Nephron (organoid): ENCODE measurements around the gene ITPKA.

Experiments used
- H3K27ac Mint-ChIP-seq, 3 experiments: 2 replicates each; pipeline ENCODE4 v1.8.0; 2020; ENCODE audit warnings: mixed read lengths in 3 of 3, mild to moderate bottlenecking in 2 of 3, moderate library complexity in 1 of 3
- H3K27me3 Mint-ChIP-seq: 2 replicates; pipeline ENCODE4 v1.8.0; 2021; ENCODE audit warnings: low read depth, mild to moderate bottlenecking, moderate library complexity, mixed read lengths
- H3K36me3 Mint-ChIP-seq: 2 replicates; pipeline ENCODE4 v1.8.0; 2020; ENCODE audit warnings: low read depth, mixed read lengths
- H3K4me1 Mint-ChIP-seq: 2 replicates; pipeline ENCODE4 v1.8.0; 2020; ENCODE audit warnings: mixed read lengths
- H3K4me3 Mint-ChIP-seq, 3 experiments: 2 replicates each; pipeline ENCODE4 v1.8.0; 2020; ENCODE audit warnings: mild to moderate bottlenecking in 3 of 3, mixed read lengths in 3 of 3, moderate library complexity in 2 of 3
- H3K9me3 Mint-ChIP-seq: 2 replicates; pipeline ENCODE4 v1.8.0; 2020; ENCODE audit warnings: mixed read lengths
- TF ChIP-seq, protein P1 (sequence below), 3 experiments: fragments of 200-600 bp; sonication (generic); IDR thresholded peaks; one replicate each; pipeline ENCODE4 v1.5.0; 2021; ENCODE audit warnings: antibody characterized with exemption in 3 of 3; ENCODE audit not compliant: unreplicated experiment in 3 of 3

ITPKA gene

DNA sequence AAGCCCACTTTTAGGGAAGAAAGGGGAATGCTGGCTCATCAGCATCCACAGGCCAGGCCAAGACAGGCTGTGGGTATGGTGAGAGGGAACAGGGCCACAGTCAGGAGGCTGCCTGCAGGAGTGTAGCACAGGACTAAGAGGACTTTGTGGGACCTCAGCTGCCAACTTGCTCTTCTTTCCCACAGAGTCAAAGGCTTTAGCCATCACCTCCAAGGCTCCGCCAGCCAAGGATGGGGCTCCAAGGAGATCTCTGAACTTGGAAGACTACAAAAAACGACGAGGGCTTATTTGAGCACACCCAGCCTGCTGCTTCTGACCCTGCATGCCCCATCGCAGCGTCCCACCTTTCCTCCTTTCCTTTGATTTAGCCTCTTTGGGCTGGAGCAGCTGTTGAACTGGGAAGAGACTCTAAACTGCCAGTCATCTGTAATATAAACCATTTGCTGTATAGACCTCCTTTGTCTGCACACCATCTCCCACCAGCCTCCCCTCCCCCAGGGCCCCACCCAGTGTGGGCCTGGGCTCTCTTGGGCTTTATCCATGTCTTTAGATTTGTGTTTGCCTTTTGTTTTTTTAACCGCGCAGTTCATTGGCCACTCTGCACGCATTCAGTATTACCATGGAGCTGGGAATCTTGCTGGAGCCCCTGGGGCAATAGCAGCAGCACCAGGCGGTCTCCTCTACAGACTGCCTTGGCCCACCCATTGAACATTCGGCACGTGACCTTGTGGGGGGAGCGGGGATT, 13.1 kb upstream of the ITPKA start:
- H3K27ac Mint-ChIP-seq = peak overlapping the region in 1 of 3 experiments; percentile 33
- peaks cover 82% of the 10 kb centered on the region for H3K36me3 Mint-ChIP-seq
- TF ChIP-seq, protein P1, sequence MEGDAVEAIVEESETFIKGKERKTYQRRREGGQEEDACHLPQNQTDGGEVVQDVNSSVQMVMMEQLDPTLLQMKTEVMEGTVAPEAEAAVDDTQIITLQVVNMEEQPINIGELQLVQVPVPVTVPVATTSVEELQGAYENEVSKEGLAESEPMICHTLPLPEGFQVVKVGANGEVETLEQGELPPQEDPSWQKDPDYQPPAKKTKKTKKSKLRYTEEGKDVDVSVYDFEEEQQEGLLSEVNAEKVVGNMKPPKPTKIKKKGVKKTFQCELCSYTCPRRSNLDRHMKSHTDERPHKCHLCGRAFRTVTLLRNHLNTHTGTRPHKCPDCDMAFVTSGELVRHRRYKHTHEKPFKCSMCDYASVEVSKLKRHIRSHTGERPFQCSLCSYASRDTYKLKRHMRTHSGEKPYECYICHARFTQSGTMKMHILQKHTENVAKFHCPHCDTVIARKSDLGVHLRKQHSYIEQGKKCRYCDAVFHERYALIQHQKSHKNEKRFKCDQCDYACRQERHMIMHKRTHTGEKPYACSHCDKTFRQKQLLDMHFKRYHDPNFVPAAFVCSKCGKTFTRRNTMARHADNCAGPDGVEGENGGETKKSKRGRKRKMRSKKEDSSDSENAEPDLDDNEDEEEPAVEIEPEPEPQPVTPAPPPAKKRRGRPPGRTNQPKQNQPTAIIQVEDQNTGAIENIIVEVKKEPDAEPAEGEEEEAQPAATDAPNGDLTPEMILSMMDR (IDR thresholded peaks at IDR 0.05; ENCODE audit: unreplicated experiment in 3 of 3) = no peak
- peaks cover 6% of the 10 kb centered on the region for H3K4me1 Mint-ChIP-seq
- H3K9me3 Mint-ChIP-seq = no peaks in the 10 kb centered on the region
- H3K27me3 Mint-ChIP-seq = peaks cover 3% of the 10 kb centered on the region
- no peak overlapping the region for H3K4me3 Mint-ChIP-seq

DNA sequence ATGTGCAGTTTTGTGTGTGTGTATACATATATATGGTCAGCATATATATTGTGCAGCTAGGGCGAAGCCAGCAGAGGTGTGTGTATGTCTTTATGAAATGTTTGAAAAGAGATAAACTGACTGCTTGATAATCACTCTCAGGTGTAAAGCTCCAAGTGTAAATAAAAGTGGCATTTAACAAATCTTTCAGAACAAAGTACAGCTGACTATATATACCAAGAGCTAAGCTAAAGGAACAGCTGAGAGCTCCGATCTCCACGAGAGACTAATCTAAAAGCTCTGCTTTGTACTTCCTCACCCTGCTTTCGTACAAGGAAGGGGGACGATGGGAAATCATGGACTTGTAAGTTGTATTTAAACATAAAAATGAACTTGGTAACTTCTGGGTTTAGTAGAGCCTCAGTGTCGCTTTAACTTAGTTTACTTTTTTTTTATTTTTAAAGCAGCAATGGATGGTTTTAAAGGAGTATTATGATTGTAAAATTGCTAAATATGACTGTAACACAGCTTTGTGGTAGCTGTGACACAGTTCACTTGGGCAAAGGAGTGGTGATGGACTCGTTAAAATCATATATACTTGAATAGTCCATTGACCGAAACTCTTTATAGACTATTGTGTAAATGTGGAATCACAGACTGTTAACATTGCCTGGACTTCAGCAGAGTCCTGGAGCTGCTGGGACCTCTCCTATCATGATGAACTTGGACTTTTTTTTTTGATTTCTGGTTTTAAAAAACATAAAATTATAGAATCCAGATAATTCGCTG, 11.4 kb upstream of the ITPKA start:
- peaks cover 66% of the 10 kb centered on the region for H3K36me3 Mint-ChIP-seq
- TF ChIP-seq, protein P1 (IDR thresholded peaks at IDR 0.05; ENCODE audit: unreplicated experiment in 3 of 3) = no peak
- H3K27ac Mint-ChIP-seq = no peak overlapping the region

DNA sequence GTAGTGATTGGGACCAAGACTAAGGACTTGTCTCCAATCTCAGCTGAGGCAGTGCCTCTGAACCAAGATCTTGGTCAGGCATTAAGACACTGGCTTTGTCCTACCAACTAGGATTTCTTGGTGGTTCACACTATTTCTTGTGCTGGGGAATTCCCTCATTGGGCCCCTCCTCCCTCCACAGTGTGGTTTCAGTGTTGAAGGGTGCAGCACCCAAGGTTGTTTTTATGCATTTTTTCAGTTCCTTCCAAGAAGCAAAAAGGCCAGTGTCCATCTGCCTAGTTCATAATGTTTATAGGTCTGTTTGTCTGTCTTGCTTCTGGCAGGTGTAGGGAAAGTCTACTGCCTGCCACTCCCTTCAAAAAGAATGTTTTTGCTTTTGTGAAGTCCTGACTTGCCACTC, 10.6 kb upstream of the ITPKA start:
- TF ChIP-seq, protein P1 (IDR thresholded peaks at IDR 0.05; ENCODE audit: unreplicated experiment in 3 of 3) = no peak
- no peaks in the 10 kb centered on the region for H3K9me3 Mint-ChIP-seq
- peaks cover 3% of the 10 kb centered on the region for H3K27me3 Mint-ChIP-seq
- H3K4me3 Mint-ChIP-seq = no peak overlapping the region
- H3K27ac Mint-ChIP-seq = no peak overlapping the region
- H3K36me3 Mint-ChIP-seq = peaks cover 60% of the 10 kb centered on the region
- peaks cover 6% of the 10 kb centered on the region for H3K4me1 Mint-ChIP-seq

More for the DNA sequence above, 11.4 kb upstream of the ITPKA start:
- Mint-ChIP-seq H3K4me1 (peaks cover 6% of the 10 kb centered on the region), H3K9me3 (no peaks in the 10 kb centered on the region), H3K27me3 (peaks cover 3% of the 10 kb centered on the region), H3K4me3 (no peak overlapping the region)

DNA sequence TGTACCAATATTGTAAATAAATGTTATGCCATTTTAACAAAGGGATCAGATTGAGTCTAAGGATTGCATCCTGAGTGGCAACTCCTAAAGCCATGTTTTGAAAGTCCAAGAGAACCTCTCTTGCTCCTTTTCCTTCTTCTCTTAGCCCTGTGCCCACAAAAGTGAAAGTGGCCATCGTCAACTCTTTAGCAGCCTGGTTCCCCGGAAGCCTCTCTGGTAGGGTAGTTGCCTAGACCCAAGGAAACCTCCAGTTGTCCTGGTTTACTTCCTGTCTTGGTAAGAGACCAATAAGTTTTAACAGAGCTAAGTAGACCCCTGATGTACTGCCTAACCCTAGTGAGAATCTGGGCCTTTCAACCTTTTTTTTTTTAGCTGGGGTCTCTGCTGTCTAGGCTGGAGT, 10.2 kb upstream of the ITPKA start:
- H3K27me3 Mint-ChIP-seq = peaks cover 3% of the 10 kb centered on the region
- peaks cover 57% of the 10 kb centered on the region for H3K36me3 Mint-ChIP-seq
- H3K4me1 Mint-ChIP-seq = peaks cover 6% of the 10 kb centered on the region
- TF ChIP-seq, protein P1 (IDR thresholded peaks at IDR 0.05; ENCODE audit: unreplicated experiment in 3 of 3) = no peak
- H3K9me3 Mint-ChIP-seq = no peaks in the 10 kb centered on the region
- no peak overlapping the region for H3K4me3 Mint-ChIP-seq
- no peak overlapping the region for H3K27ac Mint-ChIP-seq

DNA sequence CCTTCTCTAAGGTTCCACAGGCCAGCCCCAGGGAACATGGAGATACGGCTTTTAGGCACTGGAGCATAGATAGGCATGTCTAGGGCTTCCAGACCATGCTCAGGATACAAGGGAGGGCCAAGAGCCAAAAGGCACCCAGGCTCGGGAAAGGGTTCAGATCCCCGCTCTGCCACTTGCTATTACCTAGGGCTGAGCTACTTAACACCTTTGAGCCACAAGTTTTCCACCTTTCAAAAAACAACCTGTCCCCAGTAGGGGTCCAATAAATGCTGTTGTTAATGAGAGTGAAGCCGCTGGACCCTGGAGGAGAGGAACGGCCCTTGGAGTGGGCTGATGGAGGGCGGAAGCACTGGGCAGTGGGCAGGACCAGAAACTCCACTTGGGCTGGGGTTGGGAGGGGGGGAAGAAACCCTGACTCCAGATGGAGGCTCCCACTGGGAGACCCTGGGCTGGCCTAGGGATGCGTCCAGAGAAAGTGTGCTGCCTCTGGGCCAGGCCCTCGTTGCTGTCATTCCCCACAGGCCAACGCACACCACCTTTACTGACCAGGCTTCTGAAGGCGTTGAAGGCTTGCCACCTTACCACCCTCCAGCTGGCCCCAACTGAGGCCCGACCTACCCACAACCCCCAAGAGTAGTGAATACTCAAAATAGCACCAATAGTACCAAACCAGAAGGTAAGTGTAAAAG, 8.6 kb upstream of the ITPKA start:
- Mint-ChIP-seq H3K4me1 (peaks cover 7% of the 10 kb centered on the region), H3K27me3 (peaks cover 7% of the 10 kb centered on the region), H3K36me3 (peaks cover 42% of the 10 kb centered on the region), H3K27ac (no peak overlapping the region), H3K4me3 (no peak overlapping the region), H3K9me3 (no peaks in the 10 kb centered on the region)
- TF ChIP-seq, protein P1 (IDR thresholded peaks at IDR 0.05; ENCODE audit: unreplicated experiment in 3 of 3) = no peak
